ENCODE measurements around the gene ZNF793. TPM values are rescaled to one million over a fixed set of nuclear protein-coding genes. Genes with fewer than 3 reads are reported as not detected.

ZNF793 gene
- total RNA-seq, 4 donors from 2014 or later = 1.6 to 15.7 (median 5.0) TPM

DNA sequence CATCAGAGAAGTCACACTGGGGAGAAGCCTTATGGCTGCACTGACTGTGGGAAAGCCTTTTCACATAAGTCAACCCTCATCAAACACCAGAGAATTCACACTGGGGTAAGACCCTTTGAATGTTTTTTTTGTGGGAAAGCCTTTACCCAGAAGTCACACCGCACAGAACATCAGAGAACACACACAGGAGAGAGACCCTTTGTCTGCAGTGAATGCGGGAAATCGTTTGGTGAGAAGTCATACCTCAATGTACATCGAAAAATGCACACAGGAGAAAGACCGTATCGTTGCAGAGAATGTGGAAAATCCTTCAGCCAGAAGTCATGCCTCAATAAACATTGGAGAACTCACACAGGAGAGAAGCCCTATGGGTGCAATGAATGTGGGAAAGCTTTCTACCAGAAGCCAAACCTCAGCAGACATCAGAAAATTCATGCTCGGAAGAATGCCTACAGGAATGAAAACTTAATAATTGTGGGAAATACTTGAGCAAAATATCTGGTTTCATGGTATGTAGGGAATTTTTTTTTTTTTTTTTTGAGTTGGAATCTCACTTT, 30.7 kb downstream of the ZNF793 start:
- H3K4me1 ChIP-seq = no peaks in the 10 kb centered on the region
- DNase-seq = no peak
- H3K4me3 ChIP-seq = no peak overlapping the region
- H3K36me3 ChIP-seq = peaks cover 0 to 52% (median 4%) of the 10 kb centered on the region in 3 donors
- H3K27ac ChIP-seq = no peak overlapping the region
- no peaks in the 10 kb centered on the region for H3K27me3 ChIP-seq
- H3K9me3 ChIP-seq = peaks cover 0 to 92% (median 7%) of the 10 kb centered on the region in 4 donors
- TF ChIP-seq CTCF (IDR thresholded peaks at IDR 0.05) (no peak), POLR2A (IDR thresholded peaks at IDR 0.05) (no peak)

DNA sequence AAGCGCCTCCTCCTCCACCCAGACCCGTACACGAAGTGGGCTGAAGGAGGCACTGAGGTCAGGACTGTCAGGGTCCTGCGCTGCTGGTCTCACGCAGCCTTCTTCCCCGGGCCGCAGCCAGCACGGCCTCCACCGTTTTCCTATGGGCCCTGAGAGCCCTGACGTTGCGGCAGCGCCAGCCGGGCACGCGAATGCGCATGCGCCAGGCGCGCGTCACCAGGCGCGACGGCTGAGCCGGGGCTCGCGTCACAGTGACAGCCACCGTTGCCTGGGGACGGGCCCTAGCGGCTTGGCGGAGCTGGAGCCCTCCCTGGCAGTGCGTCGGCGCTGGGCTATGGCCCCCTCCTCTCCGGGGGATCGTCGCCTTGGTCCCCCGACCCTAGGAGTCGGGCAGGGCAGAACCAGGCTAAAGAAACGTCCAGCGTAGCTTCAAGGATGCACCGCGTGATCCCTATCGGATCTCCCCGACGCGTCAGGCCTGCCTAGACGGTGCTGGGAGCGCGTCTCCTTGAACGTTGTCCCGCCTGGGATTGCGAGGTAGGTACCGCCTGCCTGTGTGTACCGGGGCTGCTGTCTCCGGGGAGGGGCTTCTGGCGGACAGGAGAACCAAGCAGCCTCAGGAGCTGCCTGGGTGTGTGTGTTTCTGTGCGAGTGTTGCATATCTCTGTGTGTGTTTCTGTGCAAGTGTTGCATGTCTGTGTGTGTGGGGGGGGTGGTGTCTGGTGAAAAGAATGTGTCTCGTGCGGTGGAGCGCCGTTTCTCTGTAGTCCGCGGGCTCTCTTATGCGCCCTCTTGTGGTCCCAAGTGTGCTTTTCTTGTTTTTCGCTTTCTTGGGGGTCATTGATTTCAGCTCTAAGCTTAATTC, 44.6 kb downstream of the ZNF793 start:
- H3K27me3 ChIP-seq = no peaks in the 10 kb centered on the region
- H3K36me3 ChIP-seq = no peaks in the 10 kb centered on the region
- DNase-seq = peak; percentile 29 to 64 (median 55)
- no peaks in the 10 kb centered on the region for H3K4me1 ChIP-seq
- TF ChIP-seq CTCF (IDR thresholded peaks at IDR 0.05) (peak in 3 of 6 experiments; percentile 9 to 21 (median 21)), POLR2A (IDR thresholded peaks at IDR 0.05) (no peak)
- peaks cover 0 to 87% (median 25%) of the 10 kb centered on the region in 4 donors for H3K9me3 ChIP-seq
- peak overlapping the region; percentile 27 to 55 (median 43) for H3K4me3 ChIP-seq
- H3K27ac ChIP-seq = peak overlapping the region in 2 of 4 donors; percentile 10 to 28

- no peak for DNase-seq
- Histone ChIP-seq H3K4me1 (no peaks in the 10 kb centered on the region), H3K27me3 (no peaks in the 10 kb centered on the region), H3K9me3 (peaks cover 0 to 99% (median 45%) of the 10 kb centered on the region in 4 donors), H3K4me3 (no peak overlapping the region), H3K36me3 (peaks cover 0 to 37% (median 0%) of the 10 kb centered on the region in 3 donors), H3K27ac (no peak overlapping the region)
- TF ChIP-seq CTCF (IDR thresholded peaks at IDR 0.05) (no peak), POLR2A (IDR thresholded peaks at IDR 0.05) (no peak)
Measured at GRCh38 chr19:37563518-37563917, 56.8 kb downstream of the ZNF793 start.

DNA sequence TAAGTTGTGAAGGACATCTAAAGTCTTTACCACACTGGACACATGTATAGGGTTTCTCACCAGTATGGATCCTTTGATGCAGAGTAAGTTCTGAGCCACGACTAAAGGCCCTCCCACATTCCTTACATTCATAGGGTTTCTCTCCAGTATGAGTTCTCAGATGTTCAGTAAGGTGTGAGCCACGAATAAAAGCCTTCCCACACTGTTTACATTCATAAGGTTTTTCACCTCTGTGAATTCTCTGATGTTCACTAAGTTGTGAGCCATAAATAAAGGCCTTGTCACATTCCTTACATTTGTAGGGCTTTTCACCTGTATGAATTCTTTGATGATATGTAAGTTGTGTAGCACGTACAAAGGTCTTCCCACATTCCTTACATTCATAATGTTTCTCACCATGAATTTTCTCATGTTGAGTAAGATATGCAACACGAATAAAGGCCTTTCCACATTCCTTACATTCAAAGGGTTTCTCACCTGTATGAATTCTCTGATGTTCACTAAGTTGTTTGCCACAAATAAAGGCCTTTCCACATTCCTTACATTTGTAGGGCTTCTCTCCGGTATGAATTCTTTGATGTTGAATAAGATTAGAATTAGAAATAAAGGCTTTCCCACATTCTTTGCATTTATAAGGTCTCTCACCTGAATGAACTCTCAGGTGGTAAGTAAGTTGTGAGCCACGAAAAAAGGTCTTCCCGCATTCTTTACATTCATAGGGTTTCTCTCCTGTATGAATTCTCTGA, 58.1 kb downstream of the ZNF793 start:
- Histone ChIP-seq H3K36me3 (peaks cover 0 to 41% (median 0%) of the 10 kb centered on the region in 3 donors), H3K4me3 (no peak overlapping the region), H3K27ac (no peak overlapping the region), H3K27me3 (no peaks in the 10 kb centered on the region), H3K9me3 (peaks cover 0 to 99% (median 46%) of the 10 kb centered on the region in 4 donors), H3K4me1 (no peaks in the 10 kb centered on the region)
- no peak for DNase-seq
- TF ChIP-seq POLR2A (IDR thresholded peaks at IDR 0.05) (no peak), CTCF (IDR thresholded peaks at IDR 0.05) (no peak)

DNA sequence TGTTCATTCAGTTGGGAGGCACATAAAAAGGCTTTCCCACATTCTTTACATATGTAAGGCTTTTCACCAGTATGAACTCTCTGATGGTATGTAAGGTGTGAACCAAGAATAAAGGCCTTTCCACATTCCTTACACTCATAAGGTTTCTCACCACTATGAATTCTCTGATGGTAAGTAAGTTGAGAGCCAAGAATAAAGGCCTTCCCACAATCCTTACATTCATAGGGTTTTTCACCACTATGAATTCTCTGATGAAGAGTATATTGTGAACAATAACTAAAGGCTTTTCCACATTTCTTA, 58.6 kb downstream of the ZNF793 start:
- Histone ChIP-seq H3K9me3 (peaks cover 0 to 99% (median 49%) of the 10 kb centered on the region in 4 donors), H3K36me3 (peaks cover 0 to 44% (median 0%) of the 10 kb centered on the region in 3 donors), H3K4me1 (no peaks in the 10 kb centered on the region), H3K4me3 (no peak overlapping the region), H3K27ac (no peak overlapping the region), H3K27me3 (no peaks in the 10 kb centered on the region)
- no peak for DNase-seq
- no peak for TF ChIP-seq CTCF (IDR thresholded peaks at IDR 0.05)
- no peak for TF ChIP-seq POLR2A (IDR thresholded peaks at IDR 0.05)

All from Peyer's patch (tissue), 4 donors.